EL (cell line): ENCODE results near the gene LILRB4.
"Not testable (repeated sequence)": the region's sequence is repeated elsewhere in the genome, so short reads cannot be mapped to it uniquely, and the experiment has no call there.

Experiments
- DNase-seq: peaks from one replicate; pipeline ENCODE4 v3.0.0-alpha.2; 2016

The LILRB4 gene

GRCh38 chr19:54697716-54698115 lies 34.9 kb downstream of the LILRB4 start:
- not testable (repeated sequence) for DNase-seq

GRCh38 chr19:54704928-54705327 lies 42.1 kb downstream of the LILRB4 start:
- DNase-seq = no peak

GRCh38 chr19:54707962-54708361 lies 45.2 kb downstream of the LILRB4 start:
- DNase-seq = no peak

GRCh38 chr19:54708781-54709180 lies 46.0 kb downstream of the LILRB4 start:
- DNase-seq = no peak

GRCh38 chr19:54709212-54709948 lies 46.6 kb downstream of the LILRB4 start:
- no peak for DNase-seq

- not testable (repeated sequence) for DNase-seq
Measured at GRCh38 chr19:54709956-54710355, 47.2 kb downstream of the LILRB4 start.
